Heart left ventricle (tissue), 13 donors: Measurements from ENCODE around the gene MAPKAPK2.

ENCODE experiments used
- POLR2A ChIP-seq, 2 donors: fragments of 450-650 bp; IDR thresholded peaks; one replicate each; pipeline ENCODE4 v1.6.1; 2017; ENCODE audit warnings: antibody characterized with exemption in 2 of 2, mild to moderate bottlenecking in 2 of 2, moderate library complexity in 2 of 2
- TF ChIP-seq, protein P1 (sequence below), 12 donors: fragments of 200-600 bp; sonication (generic) in 4 of 12; IDR thresholded peaks; one replicate each; pipeline versions ENCODE4 v1.5.0 to v1.8.0; 2018 to 2022; ENCODE audit warnings: antibody characterized with exemption in 12 of 12, mild to moderate bottlenecking in 5 of 12
- donor health status: ischemic (EF 13 %, LVEDD 7.1; RV severe dilation, severe dysfunction).
- donor health status: DM: no; HTN: yes; CAD: no.
- donor health status: DM: no; HTN: no; CAD: no.
- donor health status: ischemic (EF 25% LVEDD 6.9; RV normal size, moderate dysfunction).
- donor health status: ischemic (EF 25% LVEDD 5.7; RV mildly dilated, moderate dysfunction).
- donor health status: ischemic (EF 35%, LVEDD 5.7; RV mildly dilated, moderate dysfunction).
- donor health status: nonischemic (EF 11% LVEDD 7.7; RV severe dilation, severe dysfunction).
- donor health status: DM: yes; HTN: yes; CAD: no.
- donor health status: PGD.
- donor health status: ischemic (EF 29% LVEDD 5.4; RV normal size, mild dysfunction).
- donor health status: nonischemic (EF 23%, LVEDD 6.1; RV moderate dilation, normal function).

- no peak for TF ChIP-seq POLR2A (IDR thresholded peaks at IDR 0.05)
- TF ChIP-seq, protein P1, sequence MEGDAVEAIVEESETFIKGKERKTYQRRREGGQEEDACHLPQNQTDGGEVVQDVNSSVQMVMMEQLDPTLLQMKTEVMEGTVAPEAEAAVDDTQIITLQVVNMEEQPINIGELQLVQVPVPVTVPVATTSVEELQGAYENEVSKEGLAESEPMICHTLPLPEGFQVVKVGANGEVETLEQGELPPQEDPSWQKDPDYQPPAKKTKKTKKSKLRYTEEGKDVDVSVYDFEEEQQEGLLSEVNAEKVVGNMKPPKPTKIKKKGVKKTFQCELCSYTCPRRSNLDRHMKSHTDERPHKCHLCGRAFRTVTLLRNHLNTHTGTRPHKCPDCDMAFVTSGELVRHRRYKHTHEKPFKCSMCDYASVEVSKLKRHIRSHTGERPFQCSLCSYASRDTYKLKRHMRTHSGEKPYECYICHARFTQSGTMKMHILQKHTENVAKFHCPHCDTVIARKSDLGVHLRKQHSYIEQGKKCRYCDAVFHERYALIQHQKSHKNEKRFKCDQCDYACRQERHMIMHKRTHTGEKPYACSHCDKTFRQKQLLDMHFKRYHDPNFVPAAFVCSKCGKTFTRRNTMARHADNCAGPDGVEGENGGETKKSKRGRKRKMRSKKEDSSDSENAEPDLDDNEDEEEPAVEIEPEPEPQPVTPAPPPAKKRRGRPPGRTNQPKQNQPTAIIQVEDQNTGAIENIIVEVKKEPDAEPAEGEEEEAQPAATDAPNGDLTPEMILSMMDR (IDR thresholded peaks at IDR 0.05): no peak
These were observed 38.7 kb downstream of the MAPKAPK2 start for GRCh38 chr1:206723462-206723804.
